Stimulated activated naive CD4-positive, alpha-beta T cell treated with Interleukin-2 at 50 U/mL for 16 hours (primary cell): ENCODE data around the gene NDUFAB1.
"Not testable (repeated sequence)": the region's sequence is repeated elsewhere in the genome, so short reads cannot be mapped to it uniquely, and the experiment has no call there.

Experiments
- DNase-seq: peaks from one replicate; lab custom pipeline; 2025; lab: John Stamatoyannopoulos, UW

Gene NDUFAB1

DNA sequence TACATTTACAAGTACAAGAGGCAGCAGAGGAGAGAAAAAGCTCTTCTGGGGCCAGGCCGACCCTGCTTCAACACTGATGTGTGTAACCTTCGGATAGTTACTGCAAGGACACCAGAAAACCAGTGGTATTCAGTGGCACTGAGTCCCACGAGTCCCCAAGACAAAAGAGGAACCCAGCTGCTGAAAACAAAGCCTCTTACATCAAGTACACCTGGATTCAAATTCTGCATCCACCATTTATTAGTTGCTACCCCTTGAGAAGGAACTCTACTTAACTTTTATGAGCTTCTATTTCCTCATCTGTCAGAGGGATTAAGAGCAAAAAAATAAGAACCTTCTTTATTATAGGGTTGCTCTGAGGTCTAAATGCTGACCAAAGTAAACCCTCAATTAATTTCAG, 41.6 kb downstream of the NDUFAB1 start:
- DNase-seq: no peak

DNA sequence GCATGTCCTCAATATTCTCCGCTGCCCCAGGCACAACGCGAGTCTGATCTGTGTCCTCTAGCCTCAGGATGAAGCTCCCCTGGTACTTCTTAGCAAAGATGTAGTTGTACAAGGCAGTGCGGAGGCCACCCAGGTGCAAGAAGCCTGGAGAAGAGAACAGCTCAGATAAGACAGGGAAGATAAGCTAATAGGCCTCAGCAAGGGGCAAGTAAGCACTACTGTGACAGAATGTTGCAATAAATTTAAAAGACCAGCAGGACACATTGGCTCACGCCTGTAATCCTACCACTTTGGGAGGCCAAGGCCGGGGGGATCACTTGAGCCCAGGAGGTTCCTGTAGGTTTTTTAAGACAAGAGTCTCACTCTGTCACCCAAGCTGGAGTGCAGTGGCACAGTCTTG, 44.0 kb downstream of the NDUFAB1 start:
- DNase-seq: no peak

DNA sequence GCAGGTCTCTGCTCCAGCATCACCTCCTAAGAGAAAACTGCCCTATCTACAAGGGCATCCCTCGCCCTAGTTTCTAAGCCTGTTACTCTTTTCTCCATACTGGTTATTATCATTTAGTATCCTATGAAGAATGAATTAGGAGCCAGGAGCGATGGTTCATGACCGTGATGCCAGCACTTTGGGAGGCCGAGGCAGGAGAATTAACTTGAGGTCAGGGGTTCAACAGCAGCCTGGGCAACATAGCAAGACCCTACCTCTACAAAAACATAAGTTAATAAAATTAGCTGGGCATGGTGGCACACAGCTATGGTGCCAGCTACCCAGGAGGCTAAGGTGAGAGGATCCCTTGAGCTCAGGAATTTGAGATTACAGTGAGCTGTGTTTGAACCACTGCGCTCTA, 46.2 kb downstream of the NDUFAB1 start:
- no peak for DNase-seq

DNA sequence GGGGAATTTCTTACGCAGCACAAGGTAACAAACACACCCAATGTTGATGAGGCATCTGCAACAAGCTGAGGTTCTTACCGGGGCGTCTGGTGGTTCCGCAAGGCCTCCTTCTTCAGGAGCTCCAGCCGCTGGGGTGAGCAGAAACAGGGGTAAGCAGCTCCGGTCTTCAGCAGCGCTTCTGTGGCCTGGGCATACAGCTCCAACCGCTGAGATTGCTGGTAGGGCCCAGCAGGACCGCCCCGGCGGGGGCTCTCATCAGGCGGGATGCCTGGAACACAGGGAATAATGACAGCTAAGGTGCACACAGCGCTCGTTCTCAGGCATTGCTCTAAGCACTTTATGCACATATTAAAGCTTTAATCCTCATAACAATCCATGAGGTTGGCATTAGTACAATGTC, 51.7 kb downstream of the NDUFAB1 start:
- no peak for DNase-seq

DNA sequence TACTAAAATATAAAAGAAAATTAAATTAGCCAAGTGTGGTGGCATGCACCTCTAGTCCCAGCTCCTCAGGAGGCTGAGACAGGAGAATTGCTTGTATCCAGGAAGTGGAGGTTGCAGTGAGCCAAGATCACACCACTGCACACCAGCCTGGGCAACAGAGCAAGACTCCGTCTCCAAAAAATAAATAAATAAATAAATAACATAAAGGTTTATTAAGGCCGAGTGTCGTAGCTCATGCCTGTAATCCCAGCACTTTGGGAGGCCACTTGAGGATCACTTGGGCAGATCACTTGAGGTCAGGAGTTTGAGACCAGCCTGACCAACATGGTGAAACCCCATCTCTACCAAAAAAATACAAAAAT, 55.3 kb downstream of the NDUFAB1 start:
- not testable (repeated sequence) for DNase-seq

DNA sequence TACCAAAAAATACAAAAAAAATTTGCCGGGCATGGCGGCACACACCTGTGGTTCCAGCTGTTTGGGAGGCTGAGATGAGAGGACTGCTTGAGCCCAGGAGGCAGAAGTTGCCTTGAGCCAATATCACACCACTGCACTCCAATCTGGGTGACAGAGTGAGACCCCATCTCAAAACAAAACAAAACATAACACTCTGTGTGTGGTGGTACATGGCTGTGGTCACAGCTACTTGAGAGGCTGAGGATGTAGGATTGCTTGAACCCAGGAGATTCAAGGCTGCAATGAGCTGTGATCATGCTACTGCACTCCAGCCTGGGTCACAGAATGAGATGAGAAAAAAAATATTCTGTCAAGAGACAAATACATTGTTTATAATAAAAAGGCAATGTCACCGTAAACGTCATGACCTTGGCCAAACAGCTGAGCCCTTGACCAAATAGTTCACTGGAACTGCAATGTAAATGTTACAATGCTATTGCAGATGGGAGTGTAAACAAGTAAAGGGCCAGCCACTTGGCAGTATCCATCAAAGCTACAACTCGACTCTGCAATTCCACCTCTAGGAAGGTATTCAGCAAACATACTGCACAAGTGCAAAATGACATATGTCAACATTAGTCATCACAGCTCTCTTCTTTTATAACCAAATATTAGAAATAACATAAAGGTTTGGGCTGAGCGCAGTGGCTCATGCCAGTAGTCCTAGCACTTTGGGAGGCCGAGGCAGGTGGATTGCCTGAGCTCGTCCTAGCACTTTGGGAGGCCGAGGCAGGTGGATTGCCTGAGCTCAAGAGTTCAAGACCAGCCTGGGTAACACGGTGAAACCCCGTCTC, 55.9 kb downstream of the NDUFAB1 start:
- DNase-seq: no peak

DNA sequence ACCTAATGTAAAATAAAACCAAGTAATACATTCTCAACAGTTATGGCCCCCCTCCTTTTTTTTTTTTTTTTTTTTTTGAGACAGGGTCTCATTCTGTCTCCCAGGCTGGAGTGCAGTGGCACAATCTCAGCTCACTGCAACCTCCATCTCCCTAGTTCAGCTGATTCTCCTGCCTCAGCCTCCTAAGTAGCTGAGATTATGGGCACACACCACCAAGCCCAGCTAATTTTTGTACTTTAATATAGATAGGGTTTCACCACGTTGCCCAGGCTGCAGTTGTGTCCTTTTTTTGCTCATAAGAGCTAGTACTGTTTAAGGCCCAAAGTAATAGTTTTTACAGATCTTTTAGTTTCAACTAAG, 57.2 kb downstream of the NDUFAB1 start:
- DNase-seq: no peak

DNA sequence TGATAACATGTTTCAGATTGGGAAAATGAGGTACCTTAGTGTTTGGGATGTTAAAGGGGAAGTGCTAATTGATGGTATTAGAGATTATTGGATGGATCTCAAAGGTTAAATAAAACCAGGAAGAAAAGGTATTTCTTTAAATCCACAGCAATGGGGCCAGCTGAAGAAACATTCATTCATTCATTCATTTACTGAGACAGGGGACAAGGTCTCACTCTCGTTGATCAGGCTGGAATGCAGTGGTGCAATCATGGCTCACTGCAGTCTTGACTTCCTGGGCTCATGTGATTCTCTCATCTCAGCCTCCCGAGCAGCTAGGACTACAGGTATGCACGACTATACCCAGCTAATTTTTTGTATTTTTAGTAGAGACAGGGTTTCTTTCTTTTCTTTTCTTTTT, 58.7 kb downstream of the NDUFAB1 start:
- DNase-seq: no peak

DNA sequence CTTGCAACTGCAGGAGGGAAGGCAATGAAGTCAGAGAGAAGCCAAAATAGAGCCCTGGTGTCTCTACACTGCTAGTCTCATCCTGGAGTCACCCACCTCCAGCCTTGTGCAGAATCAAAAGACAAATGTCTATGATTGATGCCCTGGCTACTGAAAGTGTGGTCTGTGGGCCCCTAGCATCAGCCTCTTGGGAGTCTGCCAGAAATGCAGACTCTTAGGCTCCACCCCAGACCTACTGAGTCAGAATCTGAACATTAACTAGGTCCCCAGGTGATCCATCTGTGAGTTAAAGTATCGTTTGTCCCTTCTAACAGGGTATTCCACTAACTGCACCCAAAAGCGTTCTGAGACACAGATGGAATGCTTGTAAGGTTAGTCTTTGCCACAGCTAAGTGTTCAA, 60.2 kb downstream of the NDUFAB1 start:
- DNase-seq: no peak

DNA sequence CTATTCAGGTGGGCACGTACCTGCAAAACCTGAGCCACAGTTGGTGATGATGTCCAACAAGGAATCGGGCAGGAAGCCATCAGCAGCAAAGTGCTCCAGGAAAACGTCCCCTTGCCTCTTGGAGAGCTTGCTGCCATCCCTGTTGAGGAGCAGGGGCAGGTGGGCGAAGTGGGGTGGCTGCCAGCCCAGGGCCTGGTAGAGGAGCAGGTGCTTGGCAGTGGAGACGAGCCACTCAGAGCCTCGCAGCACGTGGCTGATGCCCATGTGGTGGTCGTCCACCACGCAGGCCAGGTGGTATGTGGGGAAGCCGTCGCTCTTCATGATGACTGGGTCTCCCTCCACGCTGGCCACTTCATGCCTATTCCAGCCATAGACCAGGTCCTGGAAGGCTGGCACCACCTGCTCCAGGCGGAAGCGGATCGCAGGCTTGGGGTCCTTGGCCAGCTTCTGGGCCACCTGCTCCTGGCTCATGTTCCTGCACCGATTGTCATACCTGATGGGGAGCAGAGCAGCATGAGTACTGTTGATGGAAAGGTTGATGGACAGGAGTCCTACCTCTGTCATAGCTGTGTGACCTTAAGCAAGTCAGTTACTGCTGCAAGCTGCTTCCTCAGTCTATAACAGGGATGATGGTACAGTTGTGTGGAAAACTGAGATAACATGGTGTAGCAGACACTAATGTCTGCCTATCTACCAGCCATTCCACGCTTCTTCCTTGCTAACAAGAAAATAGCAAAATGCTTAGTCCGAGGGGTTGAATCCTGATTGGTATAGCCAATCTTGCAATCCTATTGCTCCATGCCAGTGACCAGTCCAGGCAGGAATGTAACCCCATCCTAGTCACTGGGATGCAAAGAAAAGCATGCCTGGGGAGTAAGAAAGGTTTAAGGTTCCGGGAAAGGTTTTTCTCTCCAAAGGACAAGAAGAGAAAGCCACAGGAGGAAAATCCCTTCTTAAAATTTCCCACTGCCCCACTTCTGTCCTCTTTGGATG, 61.0 kb downstream of the NDUFAB1 start:
- no peak for DNase-seq

DNA sequence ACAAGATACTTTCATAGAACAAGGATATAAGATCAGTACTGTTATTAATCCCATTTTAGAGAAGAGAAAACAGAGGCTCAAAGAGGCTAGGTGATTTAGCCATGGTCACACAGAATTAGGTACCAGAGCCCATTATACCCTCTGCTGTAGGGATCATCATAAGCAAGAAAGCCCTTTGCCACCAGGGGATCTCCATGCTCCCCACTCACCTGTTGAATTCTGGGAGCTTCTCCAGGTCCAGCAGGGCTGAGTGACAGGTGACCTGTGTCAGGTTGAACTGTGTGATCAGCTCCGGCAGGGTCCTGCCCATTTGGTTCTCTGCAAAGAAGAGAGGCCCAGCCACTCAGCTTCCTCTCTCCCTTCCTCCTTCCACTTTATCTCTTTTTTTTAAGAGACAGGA, 63.7 kb downstream of the NDUFAB1 start:
- no peak for DNase-seq
